Endothelial cell of umbilical vein (primary cell): ENCODE data around the gene MCC. TPM values are rescaled to one million over a fixed set of nuclear protein-coding genes. Genes with fewer than 3 reads are reported as not detected.

ENCODE experiments used
- BruUV-seq: library from RNA; stranded (reverse); fragments of 400-500 nt; replicated peaks from 2 replicates; lab custom pipeline; 2021; lab: Mats Ljungman, UMichigan
- CTCF ChIA-PET: fragments of 300-600, 350-600 bp; sonication (Branson Sonifier 250); formaldehyde crosslinking; loops from one replicate; lab custom pipeline; 2021; ENCODE audit warnings: antibody characterized with exemption, inconsistent platforms; lab: Charles Lee
- POLR2A ChIA-PET: fragments of 300-600, 350-600 bp; sonication (Branson Sonifier 250); formaldehyde crosslinking; loops from one replicate; lab custom pipeline; 2021; ENCODE audit warnings: antibody characterized with exemption, inconsistent platforms; lab: Charles Lee
- DNase-seq: peaks from one replicate; pipeline ENCODE4 v3.0.0-alpha.2; 2011; ENCODE audit warnings: low read depth, low spot score
- FAIRE-seq: peaks from 2 replicates; lab custom pipeline; 2011; peaks lifted over from hg19 to GRCh38; lab: Jason Lieb, UNC
- H2AFZ ChIP-seq: 2 replicates; pipeline ENCODE4 v1.6.0; 2012; ENCODE audit warnings: low read depth, low read length, control low read depth, inconsistent platforms
- H3K27ac ChIP-seq: 2 replicates; pipeline ENCODE4 v1.5.1; 2011; ENCODE audit warnings: low read depth, mild to moderate bottlenecking, control low read depth, low read length, moderate library complexity; ENCODE audit not compliant: insufficient read depth
- H3K27me3 ChIP-seq, 2 experiments: 2 replicates each; pipeline versions ENCODE4 v1.6.0 to v1.6.1; 2011; ENCODE audit warnings: low read length in 2 of 2, mixed read lengths in 1 of 2; ENCODE audit not compliant: control insufficient read depth in 2 of 2, insufficient read depth in 2 of 2
- H3K36me3 ChIP-seq, 2 experiments: 2 replicates in 1 of 2; 3 replicates in 1 of 2; pipeline ENCODE4 v1.5.1; 2011; ENCODE audit warnings: low read length in 2 of 2, mild to moderate bottlenecking in 1 of 2, moderate library complexity in 1 of 2; ENCODE audit not compliant: control insufficient read depth in 2 of 2, insufficient read depth in 2 of 2; ENCODE audit errors: extremely low read depth in 1 of 2
- H3K4me1 ChIP-seq: 3 replicates; pipeline ENCODE4 v1.5.1; 2011; ENCODE audit warnings: mild to moderate bottlenecking, low read length; ENCODE audit not compliant: control insufficient read depth, insufficient read depth; ENCODE audit errors: extremely low read depth
- H3K4me2 ChIP-seq: 2 replicates; pipeline ENCODE4 v1.6.1; 2011; ENCODE audit warnings: low read length, control low read depth, mixed read lengths; ENCODE audit not compliant: insufficient read depth
- H3K4me3 ChIP-seq, 3 experiments: fragments of 200-600 bp in 1 of 3; sonication (generic), shearing (Covaris generic) in 1 of 3; replicated peaks in 1 of 3; 2 replicates each; pipeline ENCODE4 v1.5.1; 2011 to 2016; ENCODE audit warnings: control low read depth in 3 of 3, low read length in 3 of 3, mild to moderate bottlenecking in 2 of 3, inconsistent platforms in 1 of 3, low read depth in 1 of 3, moderate library complexity in 1 of 3; ENCODE audit not compliant: insufficient read depth in 1 of 3
- H3K79me2 ChIP-seq: 2 replicates; pipeline ENCODE4 v1.6.0; 2012; ENCODE audit warnings: low read length, inconsistent platforms; ENCODE audit not compliant: control insufficient read depth, insufficient read depth
- H3K9ac ChIP-seq: replicated peaks from 2 replicates; pipeline ENCODE3; 2011; ENCODE audit warnings: low read length, control low read depth; ENCODE audit not compliant: insufficient read depth; ENCODE audit errors: extremely low read depth
- H3K9me1 ChIP-seq: replicated peaks from 3 replicates; pipeline ENCODE4 v1.6.0; 2011; ENCODE audit warnings: mild to moderate bottlenecking, low read length; ENCODE audit not compliant: control insufficient read depth, insufficient read depth; ENCODE audit errors: extremely low read depth
- H3K9me3 ChIP-seq: replicated peaks from 2 replicates; pipeline ENCODE4 v1.5.1; 2012; ENCODE audit warnings: low read length, inconsistent platforms; ENCODE audit not compliant: control insufficient read depth, insufficient read depth
- H4K20me1 ChIP-seq: replicated peaks from 2 replicates; pipeline ENCODE3; 2011; ENCODE audit warnings: mild to moderate bottlenecking, low read length; ENCODE audit not compliant: control insufficient read depth, insufficient read depth; ENCODE audit errors: extremely low read depth
- EZH2 ChIP-seq: IDR thresholded peaks from 2 replicates; pipeline ENCODE4 v1.6.1; 2012; ENCODE audit warnings: borderline replicate concordance, low read depth, mild to moderate bottlenecking, moderate library complexity, low read length, inconsistent platforms; ENCODE audit not compliant: severe bottlenecking
- FOS ChIP-seq: IDR thresholded peaks from 2 replicates; pipeline ENCODE4 v1.6.1; 2011; ENCODE audit warnings: mild to moderate bottlenecking, low read length, moderate library complexity, borderline replicate concordance; ENCODE audit not compliant: insufficient read depth
- GATA2 ChIP-seq: IDR thresholded peaks from 2 replicates; pipeline ENCODE4 v1.7.0; 2011; ENCODE audit warnings: low read depth, mild to moderate bottlenecking, moderate library complexity, mixed read lengths, low read length; ENCODE audit not compliant: insufficient read length, insufficient read depth
- JUN ChIP-seq: IDR thresholded peaks from 2 replicates; pipeline ENCODE4 v1.6.1; 2011; ENCODE audit warnings: borderline replicate concordance, low read depth; ENCODE audit not compliant: insufficient read length, insufficient read depth
- MAX ChIP-seq: IDR thresholded peaks from 2 replicates; pipeline ENCODE4 v1.6.1; 2011; ENCODE audit not compliant: insufficient read depth, insufficient read length
- MYC ChIP-seq: IDR thresholded peaks from one replicate; pipeline ENCODE4 v1.6.1; 2011; ENCODE audit warnings: mild to moderate bottlenecking, low read depth, low read length
- POLR2A ChIP-seq: IDR thresholded peaks from 2 replicates; pipeline ENCODE4 v1.6.1; 2012; ENCODE audit warnings: low read depth, mild to moderate bottlenecking, control low read depth, low read length
- POLR2AphosphoS5 ChIP-seq: IDR thresholded peaks from 2 replicates; pipeline ENCODE4 v1.6.1; 2012; ENCODE audit warnings: low read depth, mild to moderate bottlenecking, control low read depth, low read length, moderate library complexity; ENCODE audit not compliant: insufficient read depth
- dilution Hi-C: fragments of 300-500 bp; cut with MboI; formaldehyde crosslinking; loops from one replicate; pipeline ENCODE4 v1.15.0; 2019; ENCODE audit warnings: low sequenced_read_pairs; ENCODE audit not compliant: extremely low pct_ligation_motif_present
- intact Hi-C: fragments of 100-400 bp; cut with micrococcal nuclease; formaldehyde crosslinking; loops from one replicate; pipeline ENCODE4 v1.10.0; 2022
- polyA plus RNA-seq, 4 experiments: library from polyadenylated mRNA; depleted of rRNA in 3 of 4; stranded (reverse) in 3 of 4; unstranded in 1 of 4; fragments of >200 nt; gene quantifications; 2 replicates each; pipeline versions ENCODE4 v1.2.1 to v1.2.3, GENCODE V29; 2011 to 2012; ENCODE audit warnings: missing spikeins in 1 of 4
- total RNA-seq: library from RNA; stranded (reverse); gene quantifications from 2 replicates; pipeline ENCODE4 v1.2.3, GENCODE V29; 2021
- TF ChIP-seq, protein P1 (sequence below), 2 donors: IDR thresholded peaks; 1 replicate in 1 of 2; 2 replicates in 1 of 2; pipeline ENCODE4 v1.5.1; 2011; ENCODE audit warnings: low read length in 2 of 2, mild to moderate bottlenecking in 2 of 2, moderate library complexity in 2 of 2, control low read depth in 1 of 2, inconsistent platforms in 1 of 2, low read depth in 1 of 2; ENCODE audit not compliant: insufficient read depth in 1 of 2; ENCODE audit errors: extremely low read depth in 1 of 2

The MCC gene
- total and polyA plus RNA-seq, 2 donors (not counting 3 experiments of a cell fraction or from before 2014, with no cell fraction given), result 6.9 to 27.5 TPM

GRCh38 chr5:113056988-113057387 lies 431.3 kb downstream of the MCC start:
- no peaks in the 10 kb centered on the region for H3K79me2 ChIP-seq
- no peak overlapping the region for H3K4me2 ChIP-seq
- ChIA-PET CTCF (interaction anchor here (0.6 kb wide), 1 partner anchor 279 kb away, joined by 3 read pairs; no protein-coding TSS in a partner anchor), POLR2A (no interaction called here)
- no peak overlapping the region for H2AFZ ChIP-seq
- dilution Hi-C loops (no loop called here), intact Hi-C loops (no loop called here)
- H4K20me1 ChIP-seq, result no peaks in the 10 kb centered on the region
- no peak for DNase-seq
- H3K27me3 ChIP-seq, result no peaks in the 10 kb centered on the region
- peaks cover 22% of the 10 kb centered on the region for H3K4me1 ChIP-seq
- H3K36me3 ChIP-seq, result peaks cover 0 to 2% of the 10 kb centered on the region in 2 experiments
- H3K9ac ChIP-seq, result no peak overlapping the region
- no peak overlapping the region for H3K27ac ChIP-seq
- no peaks in the 10 kb centered on the region for H3K9me1 ChIP-seq
- H3K4me3 ChIP-seq, result no peak overlapping the region
- FAIRE-seq, result no peak
- no peaks in the 10 kb centered on the region for H3K9me3 ChIP-seq
- BruUV-seq, result no TSS peak
- TF ChIP-seq, protein P1, sequence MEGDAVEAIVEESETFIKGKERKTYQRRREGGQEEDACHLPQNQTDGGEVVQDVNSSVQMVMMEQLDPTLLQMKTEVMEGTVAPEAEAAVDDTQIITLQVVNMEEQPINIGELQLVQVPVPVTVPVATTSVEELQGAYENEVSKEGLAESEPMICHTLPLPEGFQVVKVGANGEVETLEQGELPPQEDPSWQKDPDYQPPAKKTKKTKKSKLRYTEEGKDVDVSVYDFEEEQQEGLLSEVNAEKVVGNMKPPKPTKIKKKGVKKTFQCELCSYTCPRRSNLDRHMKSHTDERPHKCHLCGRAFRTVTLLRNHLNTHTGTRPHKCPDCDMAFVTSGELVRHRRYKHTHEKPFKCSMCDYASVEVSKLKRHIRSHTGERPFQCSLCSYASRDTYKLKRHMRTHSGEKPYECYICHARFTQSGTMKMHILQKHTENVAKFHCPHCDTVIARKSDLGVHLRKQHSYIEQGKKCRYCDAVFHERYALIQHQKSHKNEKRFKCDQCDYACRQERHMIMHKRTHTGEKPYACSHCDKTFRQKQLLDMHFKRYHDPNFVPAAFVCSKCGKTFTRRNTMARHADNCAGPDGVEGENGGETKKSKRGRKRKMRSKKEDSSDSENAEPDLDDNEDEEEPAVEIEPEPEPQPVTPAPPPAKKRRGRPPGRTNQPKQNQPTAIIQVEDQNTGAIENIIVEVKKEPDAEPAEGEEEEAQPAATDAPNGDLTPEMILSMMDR (IDR thresholded peaks at IDR 0.05; ENCODE audit: extremely low read depth in 1 of 2, insufficient read depth in 1 of 2, low read depth in 1 of 2, low read length in 2 of 2), result no peak
- TF ChIP-seq GATA2 (no peak), MAX (no peak), POLR2AphosphoS5 (no peak), JUN (no peak), POLR2A (no peak), MYC (no peak), EZH2 (no peak), FOS (no peak)
